Measurements from ENCODE around the gene ARMC12.
"Not testable (repeated sequence)": the region's sequence is repeated elsewhere in the genome, so short reads cannot be mapped to it uniquely, and the experiment has no call there.

The ARMC12 gene

DNA sequence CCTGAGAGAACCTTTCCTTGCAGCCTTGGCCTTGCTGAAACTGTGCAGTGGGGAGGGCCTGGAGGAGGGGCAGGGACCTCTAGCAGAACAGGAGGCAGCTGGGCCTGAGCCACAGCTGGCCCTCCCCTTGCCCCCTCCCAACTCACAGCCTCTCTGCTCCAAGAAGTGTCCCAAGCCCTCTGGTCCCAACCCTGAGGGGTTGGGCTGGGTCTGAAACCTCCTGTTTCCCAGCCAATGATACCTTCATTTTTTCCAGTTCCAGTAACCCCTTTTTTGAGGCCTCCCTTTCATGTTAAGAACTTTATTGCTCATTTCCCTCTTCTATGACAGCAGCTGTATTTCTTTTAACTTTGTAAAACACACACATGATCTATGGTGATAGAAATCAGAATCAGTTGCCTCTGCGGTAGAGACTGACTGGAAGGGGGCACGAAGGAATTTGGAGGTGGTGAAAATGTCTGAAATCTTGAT lies 17.9 kb upstream of the ARMC12 start:
- no peak for DNase-seq (ENCODE audit: low spot score)

DNA sequence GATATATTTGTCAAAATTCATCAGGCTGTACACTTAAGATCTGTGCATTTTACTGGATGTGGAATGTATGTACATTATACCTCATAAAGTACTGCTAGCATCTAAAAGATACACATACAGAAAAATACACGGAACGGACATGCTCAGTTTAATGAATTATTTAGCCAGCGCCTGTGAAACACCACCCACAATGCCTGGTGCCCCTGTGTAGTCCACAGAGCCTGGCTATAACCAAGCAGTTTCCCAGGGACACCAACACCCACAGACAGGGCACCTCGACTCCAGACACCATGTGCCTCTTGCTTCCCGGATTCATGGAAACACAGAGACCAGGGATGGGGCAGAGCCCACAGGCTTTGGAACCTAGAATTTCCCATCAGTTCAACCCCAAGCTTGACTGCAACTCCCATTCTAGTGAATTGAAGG lies 17.4 kb upstream of the ARMC12 start:
- DNase-seq (ENCODE audit: low spot score), result no peak

DNA sequence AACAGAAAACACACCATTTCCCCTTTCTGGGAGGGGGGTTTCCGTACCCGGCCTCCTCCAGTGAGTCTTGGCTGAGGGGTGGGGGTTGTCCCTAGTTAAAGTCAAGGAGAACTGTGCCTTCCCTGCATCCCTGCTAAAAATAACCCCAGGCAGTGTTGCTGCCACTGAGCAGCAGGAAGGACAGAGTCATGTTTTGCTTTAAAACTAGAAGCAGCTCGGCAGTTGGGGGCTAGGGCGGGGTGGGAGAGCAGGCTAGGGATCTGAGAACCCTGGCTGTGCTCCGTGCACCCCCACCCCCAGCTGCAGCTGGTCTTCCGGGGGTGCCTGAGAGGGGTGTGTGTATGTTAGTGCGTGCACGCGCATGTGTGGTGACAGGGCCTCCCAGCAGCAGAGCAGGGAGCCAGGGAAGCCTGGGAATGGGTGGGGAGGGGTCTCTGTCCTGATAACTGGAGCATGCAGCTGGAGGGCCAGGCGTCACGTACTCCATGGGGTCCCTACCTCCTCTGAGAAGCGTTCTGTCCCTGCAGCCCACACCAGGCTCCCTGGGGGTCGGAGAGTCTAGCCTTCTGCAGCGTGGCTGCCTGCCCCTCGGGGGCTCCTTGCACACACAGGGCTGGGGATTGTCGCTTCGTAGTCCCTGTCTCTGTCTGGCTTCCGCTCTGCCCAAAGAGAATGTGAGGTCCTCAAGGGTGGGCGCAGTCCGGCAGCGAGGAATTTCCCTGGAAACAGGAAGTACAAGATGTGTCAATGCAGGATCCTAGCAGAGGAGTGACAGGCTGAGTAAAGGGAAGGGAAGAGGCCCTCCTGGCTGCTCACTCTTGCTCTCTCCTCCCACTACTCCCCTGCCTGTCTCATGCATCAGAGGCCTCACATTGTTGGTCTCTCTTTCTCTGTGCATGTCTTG lies 16.8 kb upstream of the ARMC12 start:
- DNase-seq (ENCODE audit: low spot score), result no peak

DNA sequence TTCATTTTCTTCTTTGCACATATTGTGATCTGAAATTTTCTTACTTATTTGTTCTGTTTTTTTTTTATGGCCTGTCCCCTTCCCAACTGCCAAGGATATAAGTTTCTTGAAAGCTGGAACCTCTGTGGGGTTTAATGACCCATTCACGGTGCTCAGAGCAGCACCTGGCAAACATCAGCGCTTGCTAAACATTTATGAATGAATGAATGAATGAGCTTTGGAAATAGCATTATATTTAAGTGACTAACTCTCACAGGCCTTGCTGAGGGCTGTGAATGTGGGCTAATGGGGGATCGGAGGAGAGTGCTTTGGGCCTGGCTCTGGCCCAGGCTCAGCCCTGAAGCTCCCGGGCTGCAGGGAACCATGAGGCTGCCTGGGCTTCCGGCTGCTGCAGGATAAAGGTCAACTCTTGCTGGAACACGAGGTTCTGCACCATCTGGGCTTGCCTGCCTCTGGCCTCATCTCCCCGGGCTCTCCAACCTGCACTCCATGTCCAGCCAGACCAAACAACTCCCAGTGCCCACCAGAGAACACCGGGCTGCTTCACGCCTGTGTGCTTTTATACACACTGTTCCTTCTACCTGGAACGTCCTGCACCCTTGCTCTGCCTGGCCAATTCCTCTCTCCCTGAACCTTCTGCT lies 14.6 kb upstream of the ARMC12 start:
- DNase-seq (ENCODE audit: low spot score), result no peak

DNA sequence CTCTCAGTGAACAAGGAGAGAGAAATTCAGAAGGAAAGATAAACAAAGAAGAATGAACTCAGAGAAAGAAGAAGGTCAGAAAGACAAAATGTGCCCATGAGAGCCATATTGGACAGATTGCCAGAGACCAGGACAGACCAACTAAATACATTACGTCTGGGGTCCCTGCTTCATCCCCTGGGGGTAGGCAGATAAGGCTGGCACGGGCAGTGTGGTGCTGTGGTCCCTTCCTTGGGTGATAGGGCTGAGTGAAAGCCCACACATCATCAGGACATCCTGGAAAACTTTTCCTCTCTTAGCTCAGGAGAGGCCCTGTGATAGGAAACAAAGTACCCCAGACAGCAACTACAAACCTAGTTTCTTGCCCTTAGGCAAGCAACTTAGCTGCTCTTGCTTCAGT lies 13.2 kb upstream of the ARMC12 start:
- DNase-seq (ENCODE audit: low spot score), result no peak

DNA sequence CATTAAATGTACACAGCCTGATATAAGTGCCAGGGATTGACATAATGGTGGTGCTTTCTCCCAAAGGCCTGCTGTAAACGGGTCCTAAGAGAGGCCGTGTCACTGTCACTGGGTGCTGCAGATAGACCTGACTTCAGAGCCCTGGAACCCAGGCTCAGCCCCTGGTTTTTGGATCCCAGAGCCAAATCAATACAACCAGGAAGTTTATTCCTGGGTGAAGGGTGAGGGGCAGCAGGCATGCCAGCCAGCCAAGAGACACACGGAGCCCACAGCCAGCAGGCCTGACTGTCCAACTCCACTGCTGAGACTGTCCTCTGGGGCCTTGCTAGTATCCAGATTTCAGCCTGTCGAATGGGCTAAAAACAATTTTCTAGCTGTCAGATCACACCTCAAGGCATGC lies 12.8 kb upstream of the ARMC12 start:
- DNase-seq (ENCODE audit: low spot score), result no peak

DNA sequence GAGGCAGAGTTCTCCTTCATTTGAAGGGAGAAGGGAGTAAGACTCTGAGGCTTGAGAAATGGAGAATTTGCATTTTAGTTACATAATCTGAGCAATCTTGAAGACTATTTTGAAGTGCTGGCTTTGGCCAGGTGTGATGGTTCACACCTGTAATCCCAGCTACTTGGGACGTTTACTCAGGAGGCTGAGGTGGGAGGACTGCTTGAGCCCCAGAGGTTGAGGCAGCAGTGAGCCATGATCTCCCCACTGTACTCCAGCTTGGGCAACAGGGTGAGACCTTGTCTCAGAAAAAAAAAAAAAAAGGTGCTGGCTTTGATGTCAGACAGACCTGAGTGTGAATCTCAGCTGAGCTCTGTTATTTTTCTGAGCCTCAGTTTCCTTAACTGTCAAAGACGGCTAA lies 12.4 kb upstream of the ARMC12 start:
- no peak for DNase-seq (ENCODE audit: low spot score)

DNA sequence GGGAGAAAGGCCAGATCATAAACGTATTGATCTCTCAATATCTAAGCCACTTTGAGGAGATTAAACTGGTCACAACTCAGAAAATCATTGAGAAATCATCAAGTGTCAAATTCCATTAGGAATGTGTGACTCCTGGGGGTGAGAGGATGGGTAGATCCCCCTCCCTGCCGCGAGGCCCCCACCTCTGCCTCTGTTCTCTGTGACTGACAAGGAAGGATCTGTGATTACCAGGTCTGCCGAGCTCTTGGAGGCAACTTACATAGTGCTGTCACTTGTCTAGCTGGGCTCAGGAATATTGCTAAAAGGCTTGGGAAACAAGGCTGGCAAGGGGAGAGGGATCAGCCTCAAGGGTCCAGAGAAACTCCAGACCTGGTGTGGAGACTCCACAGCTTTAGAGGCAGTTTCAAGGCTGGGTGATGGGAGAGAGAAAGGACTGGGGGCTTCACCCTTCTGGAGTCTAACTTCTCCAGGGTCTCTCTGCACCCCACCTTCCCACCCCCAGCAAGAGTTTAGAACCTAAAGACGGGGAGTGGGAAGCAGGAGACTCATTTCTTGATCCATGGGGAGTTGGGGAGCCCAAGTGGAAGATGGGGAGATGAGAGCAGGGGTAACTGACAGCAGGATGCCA lies 11.6 kb upstream of the ARMC12 start:
- DNase-seq (ENCODE audit: low spot score), result no peak

DNA sequence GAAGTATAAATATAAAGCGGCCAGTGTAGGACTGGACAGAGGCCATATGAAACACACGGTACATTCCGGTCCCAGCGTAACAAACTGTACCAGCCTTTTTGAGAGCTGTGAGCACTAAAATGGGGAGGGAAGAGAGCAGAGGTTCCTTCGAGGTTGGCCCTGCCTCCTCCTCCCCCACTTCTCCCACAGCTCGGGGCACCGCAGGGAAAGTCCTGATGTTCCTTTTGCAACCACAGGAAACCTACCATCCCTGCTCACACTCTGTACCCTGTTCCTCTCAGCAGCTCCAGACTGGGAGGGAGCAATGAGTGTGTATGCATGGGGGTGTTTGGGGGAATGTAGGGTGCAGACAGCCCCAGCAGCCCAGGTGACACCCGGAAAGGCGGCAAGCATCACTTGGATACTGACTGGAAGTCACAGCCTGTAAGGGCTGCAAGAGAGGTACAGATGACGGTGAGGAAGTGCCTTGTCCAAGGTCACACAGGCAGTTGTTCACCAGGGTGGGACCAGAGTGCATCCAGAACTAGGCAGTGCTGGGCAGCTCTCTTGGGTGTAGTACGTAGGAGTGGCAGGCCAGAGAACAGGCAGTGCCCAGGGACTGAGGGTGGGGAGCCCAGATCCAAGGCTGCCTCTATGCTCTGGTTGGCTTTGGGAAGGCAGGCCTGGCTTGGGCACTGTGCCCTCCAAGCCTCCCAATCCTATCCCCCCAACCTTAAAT lies 11.0 kb upstream of the ARMC12 start:
- peak; percentile 31 for DNase-seq (ENCODE audit: low spot score)

DNA sequence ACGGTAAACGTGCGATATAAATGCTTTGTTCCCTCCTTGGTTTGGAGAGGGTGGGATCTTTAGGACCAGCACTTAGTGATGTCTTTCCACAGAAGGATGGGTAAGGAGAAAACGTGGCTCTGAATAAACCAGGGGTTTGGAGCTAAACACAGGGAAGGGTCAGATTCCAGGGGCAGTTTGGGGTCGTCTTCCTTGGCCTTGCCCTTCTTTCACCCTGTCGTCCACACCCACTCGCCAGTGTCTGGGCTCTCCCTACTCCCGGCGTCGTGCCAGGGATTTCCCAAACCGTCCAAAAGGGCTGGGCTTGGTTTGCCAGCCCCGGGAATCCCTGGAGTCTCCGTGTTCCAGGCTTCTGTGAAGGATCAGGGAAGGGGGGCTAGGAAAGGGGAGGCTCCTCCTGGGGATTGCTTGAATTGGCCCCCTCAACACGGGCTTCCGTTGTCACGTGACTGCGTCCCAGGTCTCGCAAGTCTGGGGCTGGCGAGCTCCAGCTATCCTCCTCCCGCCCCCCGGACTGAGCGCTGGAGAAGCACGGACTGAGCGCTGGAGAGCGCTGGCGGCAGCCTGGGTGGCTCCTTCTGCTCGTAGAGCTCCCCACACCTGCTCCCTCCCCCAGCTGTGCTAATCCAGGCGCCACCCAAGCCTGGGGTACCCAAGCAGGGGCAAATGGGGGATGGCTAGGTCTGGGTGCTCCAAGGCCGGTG lies 9.4 kb upstream of the ARMC12 start:
- peak; percentile 91 for DNase-seq (ENCODE audit: low spot score)

DNA sequence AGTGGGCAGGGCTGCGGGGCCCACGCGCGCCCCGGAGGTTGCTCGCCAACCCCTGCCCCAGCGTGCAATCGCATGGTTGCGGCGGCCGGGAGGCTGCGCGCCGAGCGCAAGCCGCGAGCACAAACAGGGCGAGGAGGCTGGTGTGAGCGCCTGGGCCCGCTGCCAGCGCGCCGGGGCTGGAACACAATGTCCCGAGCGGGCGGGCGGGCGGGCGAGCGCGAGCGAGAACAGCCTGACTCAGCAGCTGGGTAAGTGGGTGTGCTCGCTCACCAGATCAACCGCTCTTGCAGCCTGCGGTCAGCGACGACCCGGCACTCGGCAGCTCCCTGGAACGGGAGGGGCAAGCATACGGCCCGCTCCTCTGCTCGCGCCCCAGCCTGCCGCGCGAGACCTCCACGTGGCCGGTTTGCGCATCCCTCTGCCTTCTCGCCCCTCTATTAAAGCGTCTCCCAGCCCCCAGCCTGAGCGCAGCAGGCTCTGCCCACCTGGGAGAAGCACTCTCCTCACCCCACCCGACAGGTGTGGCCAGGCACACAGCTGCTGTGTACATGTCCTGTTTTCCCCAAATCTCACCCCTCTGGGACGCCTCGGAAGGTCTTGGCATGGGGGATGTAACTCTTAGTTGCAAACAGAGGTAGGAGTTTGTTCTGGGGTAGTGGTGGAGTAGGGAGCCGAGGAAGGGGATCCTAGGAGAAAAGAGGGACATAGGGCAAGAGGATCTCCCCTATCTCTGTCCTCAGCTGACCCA lies 8.7 kb upstream of the ARMC12 start:
- peak; percentile 79 for DNase-seq (ENCODE audit: low spot score)

DNA sequence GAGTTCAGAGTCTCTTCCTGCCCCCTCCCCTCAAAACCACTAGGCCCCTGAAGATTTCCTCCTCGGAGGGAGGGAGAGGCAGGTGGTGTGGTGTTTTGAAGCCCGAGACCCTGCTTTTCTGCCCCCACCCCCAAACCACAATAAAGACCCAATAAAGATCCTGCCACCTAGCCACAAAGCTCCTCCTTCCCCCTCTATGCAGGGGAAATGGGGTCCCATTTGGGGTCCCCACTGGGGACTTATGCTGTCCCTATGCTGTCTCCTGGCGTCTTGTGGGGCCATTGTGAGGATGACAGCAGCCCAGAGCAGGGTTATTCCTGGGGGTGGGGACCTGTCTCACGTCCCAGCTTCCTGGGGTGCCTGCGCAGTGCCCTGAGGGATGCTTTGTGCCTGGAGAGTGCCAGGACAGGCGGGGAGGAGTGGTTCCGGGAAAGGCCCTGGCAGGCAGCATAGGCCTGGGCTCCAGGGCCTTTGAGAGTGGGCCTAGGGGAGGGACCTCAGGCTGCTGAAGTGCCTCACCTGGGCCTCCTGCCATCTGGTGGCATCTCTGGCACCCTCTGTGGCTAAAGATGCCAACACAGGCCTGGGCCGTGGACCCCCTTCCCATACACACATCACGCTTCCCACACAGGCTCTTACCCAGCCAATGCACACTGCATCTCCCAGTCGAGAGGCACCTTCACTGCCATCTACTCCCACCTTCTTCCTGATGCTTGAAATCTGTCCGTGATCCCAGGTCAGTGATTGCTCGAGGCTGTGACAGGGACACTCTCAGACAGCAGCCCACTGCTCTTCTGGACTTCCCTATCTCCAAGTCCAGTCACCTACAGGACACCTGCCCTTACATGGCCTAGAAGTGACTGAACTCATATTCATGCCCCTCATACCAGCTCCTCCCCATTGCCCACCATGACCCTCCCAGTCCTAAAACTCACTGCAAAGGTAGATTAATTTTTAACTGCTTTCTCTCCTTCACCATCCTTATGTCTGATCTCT lies 7.9 kb upstream of the ARMC12 start:
- DNase-seq (ENCODE audit: low spot score), result peak; percentile 48

DNA sequence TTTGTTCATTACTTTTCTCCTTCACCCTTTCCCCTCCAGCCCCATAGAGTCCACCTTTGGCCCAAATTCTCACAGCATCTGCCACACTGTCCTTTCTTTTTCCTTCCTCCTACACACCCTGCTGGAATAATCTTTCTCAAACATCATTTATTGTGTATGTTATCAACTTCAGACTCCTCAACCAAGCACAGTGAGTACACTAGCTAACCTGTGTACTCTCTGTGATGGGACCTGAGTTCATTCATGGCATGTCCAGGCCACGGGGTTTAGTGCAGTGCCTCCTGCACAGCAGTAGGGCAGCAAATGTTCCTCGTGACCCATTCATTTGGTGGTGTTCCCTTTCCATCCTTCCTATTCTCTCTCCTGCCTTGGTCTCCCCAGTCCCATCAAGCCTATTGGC lies 7.1 kb upstream of the ARMC12 start:
- no peak for DNase-seq (ENCODE audit: low spot score)

DNA sequence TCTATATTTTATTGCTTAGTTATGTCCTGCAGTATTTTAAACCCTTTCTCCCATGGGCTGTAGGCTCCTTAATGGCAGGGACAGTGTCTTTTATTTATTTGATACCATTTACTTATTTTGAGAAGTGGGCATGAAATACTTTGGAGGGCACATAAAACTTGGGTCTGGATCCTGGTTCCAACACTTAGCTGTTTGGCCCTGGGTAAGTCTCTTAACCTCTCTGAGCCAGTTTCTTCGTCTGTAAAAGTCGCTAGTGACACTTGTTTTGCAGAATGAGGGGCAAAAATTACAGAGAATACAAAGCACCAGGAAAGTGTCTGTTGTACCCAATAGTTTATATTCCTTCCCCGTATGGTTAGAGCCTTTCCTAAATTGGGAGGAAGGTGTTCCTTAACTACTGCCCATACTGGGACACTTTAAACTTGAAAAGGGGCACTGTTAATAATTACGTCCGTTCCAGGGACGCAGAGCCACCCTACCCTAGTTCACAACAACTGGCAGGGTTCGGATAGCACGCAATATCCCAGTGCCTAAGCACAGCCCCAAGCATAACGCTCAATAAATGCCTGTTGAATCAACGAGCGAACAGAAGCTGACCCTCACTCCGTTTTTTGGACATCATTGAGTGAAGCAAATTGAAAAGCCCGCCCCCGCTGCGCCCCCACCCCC lies 6.0 kb upstream of the ARMC12 start:
- DNase-seq (ENCODE audit: low spot score), result no peak

DNA sequence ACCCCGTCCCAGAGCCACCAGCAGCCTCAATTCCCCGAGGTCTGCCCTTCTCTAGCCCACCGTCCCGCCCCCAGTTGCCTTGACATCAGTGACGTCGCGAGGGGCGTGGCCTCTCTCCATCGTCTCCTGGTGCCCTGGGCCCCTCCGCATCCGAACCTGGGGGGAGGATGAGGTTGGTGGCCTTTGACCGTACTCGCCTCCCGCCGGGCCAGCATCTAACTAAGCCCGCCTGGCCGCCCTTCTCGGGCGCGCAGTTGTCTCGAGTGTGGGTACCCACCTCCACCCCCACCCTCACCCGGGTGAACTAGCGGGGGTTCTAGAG lies 5.5 kb upstream of the ARMC12 start:
- DNase-seq (ENCODE audit: low spot score), result peak; percentile 87

DNA sequence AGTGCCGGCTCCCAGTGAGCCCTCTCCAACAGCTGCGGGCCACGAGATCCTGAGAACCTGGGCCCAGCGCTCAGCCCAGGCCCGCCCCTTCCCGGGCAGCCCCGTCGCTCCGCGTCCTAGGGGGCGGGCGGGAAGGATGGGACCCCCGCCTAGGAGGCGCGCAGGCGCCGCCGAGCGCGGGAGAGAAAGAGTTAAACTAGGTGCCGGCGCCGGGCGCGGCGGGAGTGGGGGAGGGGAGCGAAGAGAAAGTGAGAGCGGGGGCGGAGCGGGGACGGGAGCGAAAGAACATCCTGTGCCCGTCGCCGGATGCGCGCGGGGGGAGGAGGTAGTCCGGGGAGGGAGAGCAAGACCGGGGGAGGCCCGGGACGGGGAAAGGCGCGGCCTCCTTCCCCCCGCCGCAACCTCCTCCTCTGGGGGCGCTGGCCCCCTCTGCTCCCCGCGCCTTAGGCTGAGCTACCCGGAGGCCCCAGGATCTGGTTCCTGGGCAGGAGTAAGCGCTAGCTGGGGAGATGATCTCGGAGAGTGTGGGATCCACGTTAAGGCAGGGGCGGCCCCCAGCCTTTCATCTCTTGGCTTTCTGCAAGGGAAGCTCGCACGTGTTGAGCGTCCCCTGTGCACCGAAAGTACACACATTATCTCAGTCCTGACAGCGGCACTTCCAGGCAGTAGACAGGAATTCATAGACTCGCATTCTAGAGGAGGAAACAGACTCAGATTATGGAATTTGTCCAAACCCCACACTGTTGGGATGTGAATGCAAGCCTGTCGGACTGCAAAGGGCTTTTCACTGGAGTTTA lies 4.9 kb upstream of the ARMC12 start:
- peak; percentile 85 for DNase-seq (ENCODE audit: low spot score)

DNA sequence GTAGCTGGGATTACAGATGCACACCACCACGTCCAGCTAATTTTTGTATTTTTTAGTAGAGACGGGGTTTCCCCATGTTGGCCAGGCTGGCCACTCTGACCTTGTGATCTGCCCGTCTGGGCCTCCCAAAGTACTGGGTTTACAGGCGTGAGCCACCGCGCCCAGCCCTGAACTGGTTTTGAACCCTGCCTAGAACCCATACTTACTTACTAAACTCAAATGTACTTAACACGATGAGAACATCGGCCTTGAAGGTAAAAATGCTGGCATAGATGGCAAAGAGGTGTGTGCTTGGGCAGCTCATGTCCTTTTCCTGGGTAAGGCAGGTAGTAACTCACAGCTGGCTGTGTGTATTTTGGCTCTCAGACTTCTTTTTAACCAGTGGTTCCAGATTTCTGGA lies 3.2 kb upstream of the ARMC12 start:
- no peak for DNase-seq (ENCODE audit: low spot score)

DNA sequence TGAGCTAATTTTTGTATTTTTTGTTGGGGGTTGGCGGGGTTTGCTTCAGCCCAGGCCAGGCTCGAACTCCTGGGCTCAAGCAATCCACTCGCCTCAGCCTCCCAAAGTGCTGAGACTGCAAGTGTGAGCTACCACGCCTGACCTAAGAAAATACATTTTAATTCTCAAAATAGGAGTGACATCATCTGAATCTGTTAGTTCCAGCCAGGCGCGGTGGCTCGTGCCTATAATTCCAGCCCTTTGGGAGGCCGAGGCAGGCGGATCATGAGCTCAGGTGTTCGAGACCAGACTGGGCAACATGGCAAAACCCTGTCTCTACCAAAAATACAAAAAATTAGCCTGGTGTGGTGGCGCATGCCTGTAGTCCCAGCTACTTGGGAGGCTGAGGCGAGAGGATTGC lies 2.5 kb upstream of the ARMC12 start:
- DNase-seq (ENCODE audit: low spot score), result not testable (repeated sequence)
